ENCODE data around the gene ANKFN1.

DNA sequence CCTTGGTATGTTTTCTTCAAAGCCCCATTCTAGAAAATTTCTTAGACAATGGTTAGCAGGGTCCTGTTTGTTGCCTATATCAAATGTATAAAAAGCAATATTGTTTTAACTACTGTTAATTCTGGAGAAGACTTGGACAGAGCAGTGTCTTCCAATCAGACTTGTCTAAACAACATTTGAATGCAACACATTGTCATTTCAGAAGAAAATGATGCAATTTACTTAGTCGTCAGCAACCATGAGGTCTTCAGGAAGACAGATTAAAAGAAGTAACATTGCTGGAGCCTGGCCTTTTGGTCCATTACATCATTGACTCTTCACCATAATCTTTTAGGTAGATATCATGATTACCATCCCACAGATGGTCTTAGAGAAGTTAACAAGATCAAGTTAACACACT, 94.5 kb downstream of the ANKFN1 start:
- TF ChIP-seq CTCF (IDR thresholded peaks at IDR 0.05; ENCODE audit: low read depth, low read length, poor library complexity, severe bottlenecking) (no peak), EZH2phosphoT487 (IDR thresholded peaks at IDR 0.05; ENCODE audit: borderline replicate concordance, low read length) (no peak)

Data from DOHH2 (cell line).